HepG2 (cell line): ENCODE results near the gene EPC2. TPM values are rescaled to one million over a fixed set of nuclear protein-coding genes. Genes with fewer than 3 reads are reported as not detected.

Experiments used
- HOXA3 ChIP-seq: sonication (generic); formaldehyde crosslinking; IDR thresholded peaks from 2 replicates; pipeline ENCODE4 v1.5.0; 2020; ENCODE audit warnings: missing genetic modification reagents
- KLF12 ChIP-seq: sonication (generic); formaldehyde crosslinking; IDR thresholded peaks from 2 replicates; pipeline ENCODE4 v1.4.0; 2020; ENCODE audit warnings: missing genetic modification reagents, borderline replicate concordance
- NFE2L2 ChIP-seq: fragments of 150-350 bp; IDR thresholded peaks from 2 replicates; pipeline ENCODE4 v1.6.1; 2014; ENCODE audit warnings: low read length
- SMARCE1 ChIP-seq: fragments of 450-650 bp; IDR thresholded peaks from 2 replicates; pipeline ENCODE4 v1.6.1; 2017; ENCODE audit warnings: borderline replicate concordance
- SUZ12 ChIP-seq: fragments of 150-350 bp; IDR thresholded peaks from 2 replicates; pipeline ENCODE4 v1.6.1; 2014; ENCODE audit warnings: low read depth, low read length
- TGIF2 ChIP-seq: IDR thresholded peaks from 2 replicates; pipeline ENCODE4 v1.6.1; 2016; ENCODE audit warnings: control low read depth, missing compliant biosample characterization
- ZC3H13 ChIP-seq: sonication (generic); formaldehyde crosslinking; IDR thresholded peaks from 2 replicates; pipeline ENCODE4 v1.8.1; 2023; ENCODE audit warnings: mild to moderate bottlenecking, missing genetic modification reagents, moderate library complexity
- ZNF138 ChIP-seq: sonication (generic); formaldehyde crosslinking; IDR thresholded peaks from 2 replicates; pipeline ENCODE4 v1.5.0; 2020; ENCODE audit warnings: mild to moderate bottlenecking, low read depth, missing genetic modification reagents
- ZNF253 ChIP-seq: sonication (generic); formaldehyde crosslinking; IDR thresholded peaks from 2 replicates; pipeline ENCODE4 v1.8.0; 2022; ENCODE audit warnings: mild to moderate bottlenecking, missing genetic modification reagents, borderline replicate concordance
- ZNF562 ChIP-seq: sonication (generic); formaldehyde crosslinking; IDR thresholded peaks from 2 replicates; pipeline ENCODE4 v1.8.0; 2022; ENCODE audit warnings: missing genetic modification reagents, borderline replicate concordance
- polyA plus RNA-seq, 8 experiments: library from polyadenylated mRNA; depleted of rRNA in 3 of 8; stranded (reverse) in 7 of 8; unstranded in 1 of 8; fragments of >200 nt; fragmentation: Illumina TruSeq in 4 of 8; extraction: Trizol in 4 of 8; gene quantifications; 2 replicates each; pipeline versions ENCODE4 v1.2.1 to v1.2.3, GENCODE V29; 2011 to 2016; ENCODE audit warnings: low read depth in 4 of 8, missing spikeins in 1 of 8, mixed read lengths in 1 of 8; ENCODE audit not compliant: insufficient read depth in 1 of 8
- total RNA-seq, 5 experiments: library from RNA; depleted of rRNA; stranded (reverse); fragments of >200 nt; fragmentation: Illumina TruSeq; extraction: Trizol; gene quantifications; 2 replicates each; pipeline ENCODE4 v1.2.3, GENCODE V29; 2016; ENCODE audit warnings: low read depth in 1 of 5
- TF ChIP-seq, protein P1 (sequence below): sonication (generic); formaldehyde crosslinking; IDR thresholded peaks from 2 replicates; pipeline ENCODE4 v1.4.0; 2020; ENCODE audit warnings: missing genetic modification reagents, borderline replicate concordance
- TF ChIP-seq, protein P2 (sequence below): IDR thresholded peaks from 2 replicates; pipeline ENCODE4 v1.6.1; 2016
- TF ChIP-seq, protein P3 (sequence below): sonication (generic); formaldehyde crosslinking; IDR thresholded peaks from 2 replicates; pipeline ENCODE4 v1.5.1; 2020; ENCODE audit warnings: mild to moderate bottlenecking, missing genetic modification reagents
- TF ChIP-seq, protein P4 (sequence below): IDR thresholded peaks from 2 replicates; pipeline ENCODE4 v1.4.0; 2020; ENCODE audit warnings: mild to moderate bottlenecking, missing genetic modification reagents
- TF ChIP-seq, protein P5 (sequence below): sonication (generic); formaldehyde crosslinking; IDR thresholded peaks from 2 replicates; pipeline ENCODE4 v1.8.0; 2022; ENCODE audit warnings: missing genetic modification reagents, mild to moderate bottlenecking, inconsistent platforms, borderline replicate concordance

EPC2 gene
- total and polyA plus RNA-seq, 2 of the 13 experiments (the other 11 are each of a cell fraction or from before 2014, with no cell fraction given): 20.5 to 22.0 TPM

DNA sequence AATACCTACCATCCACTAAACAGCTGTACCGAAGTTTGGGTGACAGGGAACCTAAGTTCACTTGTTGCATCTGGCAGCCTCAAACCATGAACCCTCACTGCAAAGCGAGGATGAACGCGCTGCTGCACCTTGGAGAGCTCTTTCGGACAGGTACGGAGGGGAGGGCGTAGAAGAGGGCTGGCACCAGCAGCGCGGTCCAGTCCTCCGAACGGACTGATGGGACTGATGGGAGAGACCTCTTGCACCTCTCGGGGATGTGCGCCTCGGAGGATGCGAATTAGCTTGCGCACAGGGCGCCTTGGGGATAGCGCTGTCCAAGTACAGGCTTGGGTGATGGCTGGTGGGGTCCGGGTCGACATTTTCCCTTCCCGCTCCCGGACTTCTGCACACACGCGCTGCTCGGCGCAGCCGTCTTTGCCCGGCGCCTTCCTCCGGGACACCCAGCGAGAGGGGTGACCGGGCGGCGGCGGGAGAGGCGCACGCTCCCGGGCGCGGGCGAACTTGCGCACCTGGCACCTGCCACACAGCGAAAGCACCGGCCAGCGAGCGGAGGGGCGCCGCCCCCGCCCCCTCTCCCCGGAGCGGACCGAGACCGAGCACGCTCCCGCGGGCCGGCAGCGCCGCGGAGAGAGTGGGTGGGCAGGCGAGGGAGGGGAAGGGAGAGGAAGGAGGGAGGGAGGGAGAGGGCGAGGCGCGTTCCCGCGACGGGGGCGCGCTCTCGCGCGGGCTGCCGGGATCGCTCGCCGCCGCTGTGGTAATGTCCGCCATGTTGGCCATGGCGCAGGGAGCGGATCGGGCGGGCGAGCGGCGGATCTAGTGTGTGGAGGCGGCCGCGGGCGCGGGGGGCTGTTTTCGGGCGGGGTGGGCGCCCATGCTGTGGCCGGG lies at the start of gene EPC2 (continued):
- TF ChIP-seq, protein P1, sequence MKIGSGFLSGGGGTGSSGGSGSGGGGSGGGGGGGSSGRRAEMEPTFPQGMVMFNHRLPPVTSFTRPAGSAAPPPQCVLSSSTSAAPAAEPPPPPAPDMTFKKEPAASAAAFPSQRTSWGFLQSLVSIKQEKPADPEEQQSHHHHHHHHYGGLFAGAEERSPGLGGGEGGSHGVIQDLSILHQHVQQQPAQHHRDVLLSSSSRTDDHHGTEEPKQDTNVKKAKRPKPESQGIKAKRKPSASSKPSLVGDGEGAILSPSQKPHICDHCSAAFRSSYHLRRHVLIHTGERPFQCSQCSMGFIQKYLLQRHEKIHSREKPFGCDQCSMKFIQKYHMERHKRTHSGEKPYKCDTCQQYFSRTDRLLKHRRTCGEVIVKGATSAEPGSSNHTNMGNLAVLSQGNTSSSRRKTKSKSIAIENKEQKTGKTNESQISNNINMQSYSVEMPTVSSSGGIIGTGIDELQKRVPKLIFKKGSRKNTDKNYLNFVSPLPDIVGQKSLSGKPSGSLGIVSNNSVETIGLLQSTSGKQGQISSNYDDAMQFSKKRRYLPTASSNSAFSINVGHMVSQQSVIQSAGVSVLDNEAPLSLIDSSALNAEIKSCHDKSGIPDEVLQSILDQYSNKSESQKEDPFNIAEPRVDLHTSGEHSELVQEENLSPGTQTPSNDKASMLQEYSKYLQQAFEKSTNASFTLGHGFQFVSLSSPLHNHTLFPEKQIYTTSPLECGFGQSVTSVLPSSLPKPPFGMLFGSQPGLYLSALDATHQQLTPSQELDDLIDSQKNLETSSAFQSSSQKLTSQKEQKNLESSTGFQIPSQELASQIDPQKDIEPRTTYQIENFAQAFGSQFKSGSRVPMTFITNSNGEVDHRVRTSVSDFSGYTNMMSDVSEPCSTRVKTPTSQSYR (CRISPR knock-in tag): peak; percentile 8; the same call in 1 of the 2 replicates
- TF ChIP-seq ZC3H13 (CRISPR knock-in tag): peak; percentile 91; the same call in 1 of the 2 replicates
- TF ChIP-seq KLF12 (CRISPR knock-in tag): no peak
- TF ChIP-seq, protein P2, sequence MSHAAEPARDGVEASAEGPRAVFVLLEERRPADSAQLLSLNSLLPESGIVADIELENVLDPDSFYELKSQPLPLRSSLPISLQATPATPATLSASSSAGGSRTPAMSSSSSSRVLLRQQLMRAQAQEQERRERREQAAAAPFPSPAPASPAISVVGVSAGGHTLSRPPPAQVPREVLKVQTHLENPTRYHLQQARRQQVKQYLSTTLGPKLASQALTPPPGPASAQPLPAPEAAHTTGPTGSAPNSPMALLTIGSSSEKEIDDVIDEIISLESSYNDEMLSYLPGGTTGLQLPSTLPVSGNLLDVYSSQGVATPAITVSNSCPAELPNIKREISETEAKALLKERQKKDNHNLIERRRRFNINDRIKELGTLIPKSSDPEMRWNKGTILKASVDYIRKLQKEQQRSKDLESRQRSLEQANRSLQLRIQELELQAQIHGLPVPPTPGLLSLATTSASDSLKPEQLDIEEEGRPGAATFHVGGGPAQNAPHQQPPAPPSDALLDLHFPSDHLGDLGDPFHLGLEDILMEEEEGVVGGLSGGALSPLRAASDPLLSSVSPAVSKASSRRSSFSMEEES (CRISPR knock-in tag): no peak
- TF ChIP-seq TGIF2 (CRISPR knock-in tag): no peak
- TF ChIP-seq, protein P3, sequence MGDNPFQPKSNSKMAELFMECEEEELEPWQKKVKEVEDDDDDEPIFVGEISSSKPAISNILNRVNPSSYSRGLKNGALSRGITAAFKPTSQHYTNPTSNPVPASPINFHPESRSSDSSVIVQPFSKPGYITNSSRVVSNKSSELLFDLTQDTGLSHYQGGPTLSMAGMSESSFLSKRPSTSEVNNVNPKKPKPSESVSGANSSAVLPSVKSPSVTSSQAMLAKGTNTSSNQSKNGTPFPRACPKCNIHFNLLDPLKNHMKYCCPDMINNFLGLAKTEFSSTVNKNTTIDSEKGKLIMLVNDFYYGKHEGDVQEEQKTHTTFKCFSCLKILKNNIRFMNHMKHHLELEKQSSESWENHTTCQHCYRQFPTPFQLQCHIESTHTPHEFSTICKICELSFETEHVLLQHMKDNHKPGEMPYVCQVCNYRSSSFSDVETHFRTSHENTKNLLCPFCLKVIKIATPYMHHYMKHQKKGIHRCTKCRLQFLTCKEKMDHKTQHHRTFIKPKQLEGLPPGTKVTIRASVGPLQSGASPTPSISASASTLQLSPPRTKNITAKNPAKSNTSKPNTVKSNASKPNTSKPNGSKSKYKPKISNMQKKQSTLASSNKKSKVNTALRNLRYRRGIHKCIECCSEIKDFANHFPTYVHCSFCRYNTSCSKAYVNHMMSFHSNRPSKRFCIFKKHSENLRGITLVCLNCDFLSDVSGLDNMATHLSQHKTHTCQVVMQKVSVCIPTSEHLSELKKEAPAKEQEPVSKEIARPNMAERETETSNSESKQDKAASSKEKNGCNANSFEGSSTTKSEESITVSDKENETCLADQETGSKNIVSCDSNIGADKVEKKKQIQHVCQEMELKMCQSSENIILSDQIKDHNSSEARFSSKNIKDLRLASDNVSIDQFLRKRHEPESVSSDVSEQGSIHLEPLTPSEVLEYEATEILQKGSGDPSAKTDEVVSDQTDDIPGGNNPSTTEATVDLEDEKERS (CRISPR knock-in tag): no peak
- TF ChIP-seq SMARCE1: no peak
- TF ChIP-seq NFE2L2: no peak
- peak; percentile 88 for TF ChIP-seq HOXA3 (CRISPR knock-in tag)
- TF ChIP-seq, protein P4, sequence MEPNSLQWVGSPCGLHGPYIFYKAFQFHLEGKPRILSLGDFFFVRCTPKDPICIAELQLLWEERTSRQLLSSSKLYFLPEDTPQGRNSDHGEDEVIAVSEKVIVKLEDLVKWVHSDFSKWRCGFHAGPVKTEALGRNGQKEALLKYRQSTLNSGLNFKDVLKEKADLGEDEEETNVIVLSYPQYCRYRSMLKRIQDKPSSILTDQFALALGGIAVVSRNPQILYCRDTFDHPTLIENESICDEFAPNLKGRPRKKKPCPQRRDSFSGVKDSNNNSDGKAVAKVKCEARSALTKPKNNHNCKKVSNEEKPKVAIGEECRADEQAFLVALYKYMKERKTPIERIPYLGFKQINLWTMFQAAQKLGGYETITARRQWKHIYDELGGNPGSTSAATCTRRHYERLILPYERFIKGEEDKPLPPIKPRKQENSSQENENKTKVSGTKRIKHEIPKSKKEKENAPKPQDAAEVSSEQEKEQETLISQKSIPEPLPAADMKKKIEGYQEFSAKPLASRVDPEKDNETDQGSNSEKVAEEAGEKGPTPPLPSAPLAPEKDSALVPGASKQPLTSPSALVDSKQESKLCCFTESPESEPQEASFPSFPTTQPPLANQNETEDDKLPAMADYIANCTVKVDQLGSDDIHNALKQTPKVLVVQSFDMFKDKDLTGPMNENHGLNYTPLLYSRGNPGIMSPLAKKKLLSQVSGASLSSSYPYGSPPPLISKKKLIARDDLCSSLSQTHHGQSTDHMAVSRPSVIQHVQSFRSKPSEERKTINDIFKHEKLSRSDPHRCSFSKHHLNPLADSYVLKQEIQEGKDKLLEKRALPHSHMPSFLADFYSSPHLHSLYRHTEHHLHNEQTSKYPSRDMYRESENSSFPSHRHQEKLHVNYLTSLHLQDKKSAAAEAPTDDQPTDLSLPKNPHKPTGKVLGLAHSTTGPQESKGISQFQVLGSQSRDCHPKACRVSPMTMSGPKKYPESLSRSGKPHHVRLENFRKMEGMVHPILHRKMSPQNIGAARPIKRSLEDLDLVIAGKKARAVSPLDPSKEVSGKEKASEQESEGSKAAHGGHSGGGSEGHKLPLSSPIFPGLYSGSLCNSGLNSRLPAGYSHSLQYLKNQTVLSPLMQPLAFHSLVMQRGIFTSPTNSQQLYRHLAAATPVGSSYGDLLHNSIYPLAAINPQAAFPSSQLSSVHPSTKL (CRISPR knock-in tag): peak; percentile 21; the same call in 1 of the 2 replicates
- 0 out of 2 replicates have a peak, but pooled peaks have one; percentile 26 for TF ChIP-seq ZNF138 (CRISPR knock-in tag)
- peak; percentile 16; the same call in 1 of the 2 replicates for TF ChIP-seq SUZ12
- no peak for TF ChIP-seq ZNF562 (CRISPR knock-in tag)
- peak; percentile 54; the same call in 1 of the 2 replicates for TF ChIP-seq ZNF253 (CRISPR knock-in tag)
- TF ChIP-seq, protein P5, sequence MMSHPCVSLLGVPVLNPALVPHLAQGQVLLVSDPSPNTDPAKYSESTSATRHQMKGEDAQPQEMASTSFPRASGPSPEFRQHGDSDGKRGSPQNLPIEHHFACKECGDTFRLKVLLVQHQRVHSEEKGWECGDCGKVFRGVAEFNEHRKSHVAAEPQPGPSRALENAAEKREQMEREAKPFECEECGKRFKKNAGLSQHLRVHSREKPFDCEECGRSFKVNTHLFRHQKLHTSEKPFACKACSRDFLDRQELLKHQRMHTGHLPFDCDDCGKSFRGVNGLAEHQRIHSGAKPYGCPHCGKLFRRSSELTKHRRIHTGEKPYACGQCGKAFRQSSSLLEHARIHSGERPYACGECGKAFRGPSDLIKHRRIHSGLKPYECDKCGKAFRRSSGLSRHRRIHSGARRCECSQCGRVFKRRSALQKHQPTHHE: no peak; the same call in 1 of the 2 replicates
